GM18526 (cell line): Measurements from ENCODE around the gene TEPSIN.

Experiments used
- POLR2A ChIP-seq: IDR thresholded peaks from 3 replicates; pipeline ENCODE4 v1.6.1; 2011; ENCODE audit not compliant: insufficient read length; ENCODE audit errors: extremely low read depth

Gene TEPSIN

DNA sequence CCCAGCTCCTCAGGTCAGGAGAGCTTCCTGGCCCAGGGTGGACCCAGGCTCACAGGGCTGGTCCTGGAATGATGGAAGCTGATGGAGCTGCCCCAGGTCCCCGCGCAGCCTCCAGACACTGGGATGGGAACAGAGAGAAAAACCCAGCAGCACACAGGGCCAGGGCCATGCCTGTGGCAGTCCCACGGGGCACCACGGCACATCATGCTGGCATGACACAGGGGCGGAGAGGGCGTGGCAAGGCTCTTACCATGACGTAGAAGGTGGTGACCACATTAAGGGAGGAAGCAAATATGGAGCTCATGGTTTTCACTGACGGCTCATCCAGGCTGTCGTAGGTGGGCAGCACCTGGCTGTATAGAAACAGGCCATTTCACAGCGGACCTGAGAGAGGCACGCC, 37.9 kb upstream of the TEPSIN start:
- TF ChIP-seq POLR2A: no peak

DNA sequence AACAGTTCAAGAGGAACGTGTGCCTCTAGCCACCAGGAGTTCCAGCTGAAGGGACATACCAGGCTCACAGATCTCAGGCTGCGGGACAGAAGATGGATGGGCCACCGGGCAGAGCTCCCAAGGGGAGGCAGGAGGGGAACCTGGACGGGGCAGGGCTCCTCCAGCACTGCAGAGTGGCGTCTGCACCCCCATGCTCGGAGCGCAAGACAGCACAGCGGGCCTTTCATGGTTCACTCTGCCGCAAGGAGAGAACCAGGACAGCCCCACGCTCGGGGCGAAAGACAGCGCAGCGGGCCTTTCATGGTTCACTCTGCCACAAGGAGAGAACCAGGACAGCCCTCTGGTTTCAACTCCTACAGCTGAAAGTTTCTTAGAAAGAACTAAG, 35.6 kb upstream of the TEPSIN start:
- TF ChIP-seq POLR2A: no peak

DNA sequence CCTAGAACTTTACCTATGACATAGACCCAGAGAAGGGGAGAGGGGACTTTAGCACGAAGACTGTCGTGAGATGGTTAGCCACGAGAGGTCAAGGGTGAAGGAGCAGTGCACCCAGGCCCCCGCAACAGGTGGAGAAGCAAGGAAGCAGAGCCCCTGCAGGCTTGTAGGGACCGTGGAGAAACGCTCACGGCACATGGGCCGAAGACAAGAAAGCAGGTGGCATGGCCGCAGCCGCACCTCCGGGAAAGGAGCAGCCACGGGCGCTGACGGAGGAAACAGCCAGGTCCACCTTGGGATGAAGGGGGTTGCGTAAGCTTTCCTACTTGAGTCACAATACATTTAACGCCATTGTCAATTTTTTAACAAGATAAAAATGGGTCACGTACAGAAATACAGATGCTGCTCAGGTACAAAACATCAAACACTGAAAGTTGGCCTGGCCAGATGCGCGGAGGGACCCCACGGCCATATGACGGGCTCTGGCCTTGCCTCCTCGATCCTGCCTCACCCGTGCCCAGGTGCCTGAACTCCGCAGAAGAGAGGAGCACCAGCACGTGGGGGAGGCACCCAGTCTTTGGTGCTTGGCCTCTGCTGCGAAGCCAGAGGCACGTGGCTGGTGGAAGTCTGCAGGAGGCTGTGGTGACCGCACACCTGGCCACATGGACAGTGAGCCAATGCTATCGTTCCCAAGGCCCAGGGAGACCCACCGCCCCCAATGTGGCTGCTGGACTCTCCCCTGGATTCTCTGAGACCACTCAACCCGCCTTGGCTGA, 35.0 kb upstream of the TEPSIN start:
- TF ChIP-seq POLR2A: no peak

DNA sequence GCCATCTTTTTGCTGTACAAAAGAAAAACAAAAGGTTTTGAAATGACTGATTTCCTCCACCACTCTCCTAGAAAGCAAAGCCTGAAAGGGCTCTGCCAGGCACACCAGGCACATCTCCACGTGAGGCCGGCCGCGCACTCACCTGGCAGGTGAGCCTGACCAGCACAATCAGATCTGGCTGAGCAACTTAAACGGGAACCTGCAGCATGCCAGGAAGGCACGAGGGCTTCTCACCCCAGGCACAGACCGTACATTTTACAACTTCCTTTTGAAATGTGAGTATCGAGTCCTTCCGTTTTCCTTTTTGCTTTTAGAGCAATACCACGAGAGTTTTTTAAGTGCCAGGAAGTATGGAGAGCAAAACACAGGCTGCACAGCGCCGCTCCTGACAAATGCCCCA, 33.8 kb upstream of the TEPSIN start:
- no peak for TF ChIP-seq POLR2A

DNA sequence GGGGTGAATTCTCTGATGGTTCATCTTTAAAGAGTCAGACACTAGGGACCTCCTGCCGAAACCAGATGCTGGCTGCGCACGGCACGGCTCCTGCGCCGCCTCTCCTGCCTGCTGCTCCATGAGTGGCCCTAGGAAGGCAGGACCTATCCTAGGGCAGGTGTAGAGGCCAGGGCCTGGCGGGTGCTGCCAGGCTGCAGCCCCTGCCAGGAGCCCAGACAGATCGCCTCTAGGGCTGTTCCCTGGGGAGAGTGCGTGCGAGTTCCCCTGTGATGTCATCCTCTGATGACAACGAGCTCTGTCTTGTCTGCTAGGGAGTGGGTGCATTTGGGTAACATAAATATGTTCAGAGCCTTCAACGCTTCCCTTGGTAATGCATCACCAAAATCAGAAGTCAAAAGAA, 32.4 kb upstream of the TEPSIN start:
- no peak for TF ChIP-seq POLR2A

DNA sequence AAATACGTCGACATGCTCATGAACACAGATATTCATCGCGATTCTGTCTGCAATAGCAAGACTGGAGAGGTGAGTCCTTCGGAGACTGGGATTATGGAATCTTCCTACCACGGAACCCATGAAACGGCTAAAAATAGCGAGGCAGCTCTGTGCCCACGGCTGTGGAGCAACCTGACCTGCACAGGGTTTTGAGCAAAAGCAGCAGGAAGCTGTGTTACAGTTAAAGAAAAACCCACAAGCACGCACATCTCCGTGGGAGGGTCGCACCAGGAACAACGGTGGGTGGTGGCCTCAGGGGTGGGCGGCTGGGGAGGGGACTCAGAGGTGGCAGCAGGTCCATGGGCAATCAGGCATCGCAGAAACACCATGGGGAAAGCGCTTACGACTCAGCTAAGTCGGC, 31.4 kb upstream of the TEPSIN start:
- no peak for TF ChIP-seq POLR2A

- no peak for TF ChIP-seq POLR2A
Observed at GRCh38 chr17:81267390-81268067, 28.7 kb upstream of the TEPSIN start.

DNA sequence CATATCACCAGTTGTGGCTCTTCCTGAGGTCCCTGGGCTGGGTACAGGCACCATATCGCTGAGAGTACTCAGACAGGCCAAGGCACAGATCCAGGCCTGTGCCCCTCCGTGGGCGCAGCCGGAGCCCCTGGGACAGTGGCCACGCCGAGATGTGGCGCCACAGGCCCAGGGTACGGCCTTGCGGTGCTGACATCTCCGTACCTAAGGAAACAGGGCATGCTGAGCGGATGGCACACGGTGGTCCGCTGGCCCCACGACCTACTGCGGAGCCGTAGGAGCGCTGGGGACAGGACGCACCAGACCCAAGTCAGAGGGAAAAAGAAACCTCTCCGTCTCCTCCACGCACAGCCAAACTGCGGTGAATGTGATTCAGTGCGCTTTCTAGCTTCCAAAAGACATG, 26.7 kb upstream of the TEPSIN start:
- TF ChIP-seq POLR2A: no peak

DNA sequence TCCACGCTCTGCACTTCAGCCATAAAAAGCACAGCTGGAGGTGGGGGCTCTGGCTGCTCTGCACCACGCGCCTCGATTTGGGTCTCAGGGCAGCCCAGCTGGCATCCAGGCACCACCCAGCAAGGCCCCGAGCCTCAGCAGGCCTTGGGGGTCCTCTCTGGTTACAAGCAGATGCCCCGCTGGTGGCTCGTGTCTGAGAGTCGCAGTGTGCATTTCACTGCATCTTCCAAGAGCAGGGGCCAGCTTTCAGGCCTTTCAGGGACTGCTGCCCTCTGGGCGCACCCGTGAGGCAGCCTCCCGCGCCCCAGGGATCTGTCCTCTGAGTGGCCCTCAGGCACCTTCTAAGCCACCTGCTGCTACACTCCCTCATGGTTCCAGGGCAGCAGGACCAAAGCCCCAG, 25.8 kb upstream of the TEPSIN start:
- no peak for TF ChIP-seq POLR2A

- TF ChIP-seq POLR2A: no peak
Observed at GRCh38 chr17:81263371-81264181, 24.7 kb upstream of the TEPSIN start.

DNA sequence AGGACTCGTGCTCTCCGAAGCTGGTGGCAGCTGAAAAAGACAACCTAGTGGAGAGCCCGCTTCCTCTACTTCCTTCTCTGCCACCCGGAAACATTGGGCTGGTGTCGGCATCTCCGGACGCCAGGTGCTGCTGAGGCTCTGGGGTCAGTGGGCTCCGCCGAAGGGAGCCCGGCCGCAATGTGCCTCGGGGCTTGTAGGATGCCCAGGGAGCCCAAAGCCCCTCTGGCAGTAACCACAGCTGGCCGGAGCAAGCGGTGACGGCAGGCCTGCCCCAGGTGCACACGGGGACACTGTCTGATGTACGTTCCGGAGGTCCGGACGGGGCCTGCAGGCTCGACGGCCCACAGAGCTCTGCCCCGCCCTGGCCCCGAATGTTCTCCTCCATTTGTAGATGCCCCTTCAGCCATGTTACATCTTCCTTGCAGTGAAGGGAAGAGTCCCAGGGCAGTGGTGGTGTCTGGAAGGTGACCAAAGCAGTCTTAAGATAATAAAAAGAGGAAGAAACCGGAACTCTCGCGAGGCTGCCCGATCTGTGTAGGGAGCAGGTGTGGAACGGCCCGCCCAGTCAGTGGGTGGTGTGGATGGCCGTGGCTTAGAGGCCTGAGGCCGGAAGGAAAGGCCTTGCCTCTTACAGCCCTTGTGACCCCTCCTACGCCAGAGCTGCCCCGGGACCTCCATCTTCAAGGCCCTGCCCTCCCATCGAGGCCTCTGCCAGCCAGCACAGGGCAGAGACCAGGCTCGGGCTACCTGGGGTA, 22.9 kb upstream of the TEPSIN start:
- TF ChIP-seq POLR2A: no peak

DNA sequence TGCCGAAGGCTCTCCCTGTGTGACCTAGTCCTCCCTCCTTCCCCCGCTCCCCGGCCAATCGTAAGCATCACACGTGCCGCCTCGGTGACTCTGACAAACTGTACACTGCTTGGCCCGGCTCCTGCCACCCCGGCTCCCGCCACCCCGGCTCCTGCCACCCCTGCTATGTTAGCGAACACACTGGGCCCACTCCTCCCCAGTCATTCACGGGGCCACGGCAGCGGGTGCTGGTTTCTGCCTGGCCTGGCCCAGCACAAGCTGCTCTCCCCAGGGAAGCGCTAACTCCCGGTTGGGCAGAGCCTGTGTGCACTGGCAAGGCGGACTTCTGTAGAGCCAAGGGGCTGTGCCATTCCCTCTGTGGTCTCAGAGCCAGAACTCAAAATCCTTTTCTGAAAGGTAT, 22.2 kb upstream of the TEPSIN start:
- no peak for TF ChIP-seq POLR2A

- no peak for TF ChIP-seq POLR2A
Observed at GRCh38 chr17:81260641-81261040, 21.8 kb upstream of the TEPSIN start.

DNA sequence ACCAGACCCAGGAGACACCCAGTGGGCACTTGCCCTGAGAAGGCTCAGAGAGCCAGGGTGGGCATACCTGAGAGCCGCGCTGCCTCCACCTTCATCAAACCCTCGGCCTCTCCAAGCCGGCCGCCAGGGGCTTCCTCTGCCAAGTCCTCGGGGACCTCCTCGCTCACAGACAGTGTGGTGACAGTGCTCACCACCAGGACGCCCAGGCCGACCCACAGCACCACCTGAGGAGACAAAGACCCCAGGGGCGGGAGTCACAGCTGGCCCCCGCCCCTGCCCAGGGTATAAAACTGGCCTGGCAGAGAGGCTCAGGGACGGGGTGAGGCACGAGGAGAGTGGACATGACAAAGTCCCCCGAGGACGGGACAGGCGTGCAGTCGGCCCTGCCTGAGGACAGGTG, 21.3 kb upstream of the TEPSIN start:
- no peak for TF ChIP-seq POLR2A

- TF ChIP-seq POLR2A: no peak
Observed at GRCh38 chr17:81259058-81259605, 20.3 kb upstream of the TEPSIN start.
